ENCODE measurements around the gene OR6M1.

Gene OR6M1

DNA sequence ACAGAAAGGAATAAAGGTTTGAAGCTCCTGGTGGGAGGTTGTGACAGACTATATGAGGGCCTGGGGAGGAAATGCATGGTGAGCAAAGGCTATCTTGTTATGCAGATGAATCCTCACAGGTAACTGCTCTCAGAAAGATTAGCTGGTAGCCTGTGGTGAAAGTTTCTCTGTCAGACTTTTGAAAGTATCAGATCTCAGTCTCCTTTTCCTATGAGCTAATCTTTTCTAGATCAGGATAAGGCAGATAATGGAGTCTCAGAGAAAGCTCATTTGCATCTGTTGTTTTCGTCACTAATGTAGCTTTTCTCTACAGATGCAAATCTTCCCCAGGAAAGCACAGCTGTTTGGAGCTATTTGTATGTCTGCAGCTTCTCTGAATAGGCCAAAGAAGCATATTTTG lies 30.9 kb downstream of the OR6M1 start:
- no peak for DNase-seq

DNA sequence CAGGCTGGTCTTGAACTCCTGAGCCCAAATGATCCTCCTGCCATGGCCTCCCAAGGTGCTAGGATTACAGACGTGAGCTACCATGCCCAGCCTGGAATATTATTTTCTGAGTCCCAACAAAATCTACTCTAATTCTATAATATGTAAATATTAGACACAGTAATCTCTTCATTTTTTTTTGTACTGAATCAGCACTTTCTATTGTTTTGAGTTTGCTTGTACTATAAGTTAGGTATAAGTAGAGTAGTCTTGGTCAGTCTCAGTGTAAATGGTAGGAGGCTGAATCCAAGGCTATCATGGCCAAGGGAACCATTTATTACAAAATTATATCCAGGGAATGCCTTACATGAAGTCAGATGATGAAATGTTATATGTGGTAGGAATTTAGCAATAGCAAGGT lies 32.2 kb downstream of the OR6M1 start:
- DNase-seq, result no peak

- no peak for DNase-seq
Observed at GRCh38 chr11:123773026-123773425, 33.1 kb downstream of the OR6M1 start.

DNA sequence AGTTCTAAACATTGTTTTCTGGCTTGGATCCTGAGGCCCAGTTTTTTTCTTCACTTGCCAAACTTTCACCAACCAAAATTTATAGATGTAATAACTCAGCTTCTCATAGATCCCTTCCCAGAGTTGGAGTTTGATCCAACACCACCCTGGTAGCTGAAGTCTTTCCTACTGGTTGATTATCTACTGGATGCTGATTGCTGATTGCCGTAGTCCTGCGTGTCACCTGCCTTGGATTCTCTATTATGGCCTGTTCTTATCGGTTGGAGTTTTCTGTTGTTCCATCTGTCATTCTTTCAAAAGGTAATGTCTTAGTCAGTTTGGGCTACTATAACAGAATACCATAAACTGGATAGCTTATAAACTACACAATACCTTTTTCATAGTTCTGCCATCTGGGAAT lies 34.5 kb downstream of the OR6M1 start:
- DNase-seq, result no peak

- DNase-seq, result no peak
Observed at GRCh38 chr11:123770712-123771111, 35.4 kb downstream of the OR6M1 start.

GRCh38 chr11:123765601-123766000 lies 40.5 kb downstream of the OR6M1 start:
- DNase-seq, result no peak

- no peak for DNase-seq
Observed at GRCh38 chr11:123762422-123762821, 43.7 kb downstream of the OR6M1 start.

DNA sequence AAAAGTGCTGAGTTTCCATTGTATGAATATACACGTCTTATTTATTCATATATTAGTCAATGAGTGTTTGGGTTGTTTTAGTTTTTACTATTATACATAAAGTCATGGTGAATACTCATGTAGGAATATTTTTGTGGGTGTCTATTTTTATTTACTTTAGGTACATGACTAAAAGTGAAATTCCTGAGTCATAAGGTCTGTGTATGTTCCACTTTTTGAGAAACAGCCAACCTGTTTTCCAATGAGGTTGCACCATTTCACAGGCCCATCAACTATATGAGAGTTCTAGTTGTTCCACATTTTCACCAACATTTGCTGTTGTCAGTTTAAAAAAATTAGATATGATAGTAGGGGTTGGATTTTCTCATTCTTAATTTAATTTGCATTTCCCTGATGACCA lies 45.3 kb downstream of the OR6M1 start:
- DNase-seq, result no peak

GRCh38 chr11:123757976-123758375 lies 48.2 kb downstream of the OR6M1 start:
- no peak for DNase-seq

GRCh38 chr11:123755813-123756212 lies 50.3 kb downstream of the OR6M1 start:
- no peak for DNase-seq
